Measurements from ENCODE around the gene CPA2. TPM values are rescaled to one million over a fixed set of nuclear protein-coding genes. Genes with fewer than 3 reads are reported as not detected.
"Not testable (repeated sequence)": the region's sequence is repeated elsewhere in the genome, so short reads cannot be mapped to it uniquely, and the experiment has no call there.

Gene CPA2
- polyA plus RNA-seq, 1 of the 3 experiments (the other 2 are of a cell fraction) = 0.03 TPM

GRCh38 chr7:130229981-130230380 is 36.7 kb upstream of the CPA2 start:
- H3K4me2 ChIP-seq; H3K27ac ChIP-seq (ENCODE audit: low read depth in 2 of 2, low read length in 1 of 2); H3F3A ChIP-seq (replicated peaks; ENCODE audit: insufficient read depth); H3K9me3 ChIP-seq; H3K27me3 ChIP-seq (ENCODE audit: insufficient read depth); DNase-seq; H3K9me2 ChIP-seq; H3K36me3 ChIP-seq (replicated peaks in 1 of 2; ENCODE audit: control insufficient read depth in 1 of 2, insufficient read depth in 2 of 2, low read length in 1 of 2); H3K4me3 ChIP-seq (ENCODE audit: low read depth in 2 of 2, low read length in 1 of 2); POLR2A ChIA-PET; H3K79me2 ChIP-seq (ENCODE audit: insufficient read depth); H4K20me1 ChIP-seq (ENCODE audit: insufficient read depth); H2AFZ ChIP-seq (ENCODE audit: low read depth); H3K9ac ChIP-seq: not testable (repeated sequence)
- CTCF ChIA-PET = interaction anchor here (1.2 to 1.5 kb wide), 2 partner anchors 11 to 492 kb away, joined by 4 read pairs; no protein-coding TSS in a partner anchor
- H3K4me1 ChIP-seq (ENCODE audit: control insufficient read depth in 1 of 2, insufficient read depth in 2 of 2, low read depth in 1 of 2, low read length in 1 of 2) = peaks cover 0 to 11% of the 10 kb centered on the region in 2 experiments; a peak in 2 of 4 replicates
- WGBS (ENCODE audit: low lambda C conversion rate) = 89% methylated on average over 18 of the region's 28 CpGs

DNA sequence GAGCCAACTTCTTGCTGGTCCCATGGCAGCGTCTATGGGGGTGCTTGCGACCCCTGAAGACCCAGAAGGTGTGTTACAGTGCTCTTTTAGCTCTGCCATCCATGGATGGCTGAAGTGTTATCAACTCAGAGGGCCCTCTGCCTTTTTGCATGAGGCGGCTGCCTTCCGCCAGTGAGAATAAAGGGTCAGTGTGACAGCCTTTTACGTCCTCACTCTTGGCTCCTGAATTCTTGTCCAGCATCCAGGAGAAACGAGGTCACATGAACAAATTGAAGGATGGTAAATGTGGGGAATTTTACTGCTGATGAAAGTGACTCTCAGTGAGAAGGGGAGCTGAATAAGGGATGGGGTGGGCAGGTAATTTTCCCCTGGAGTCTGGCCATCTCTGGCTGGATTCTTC is 34.9 kb upstream of the CPA2 start:
- Histone ChIP-seq H3K4me3 (ENCODE audit: low read depth in 2 of 2, low read length in 1 of 2) (no peak overlapping the region), H3K4me1 (ENCODE audit: control insufficient read depth in 1 of 2, insufficient read depth in 2 of 2, low read depth in 1 of 2, low read length in 1 of 2) (peaks cover 0 to 11% of the 10 kb centered on the region in 2 experiments; a peak in 2 of 4 replicates), H3K9ac (no peak overlapping the region), H3K9me2 (no peaks in the 10 kb centered on the region), H3F3A (replicated peaks; ENCODE audit: insufficient read depth) (no peaks in the 10 kb centered on the region), H3K4me2 (no peak overlapping the region), H3K9me3 (no peaks in the 10 kb centered on the region), H3K27me3 (ENCODE audit: insufficient read depth) (no peaks in the 10 kb centered on the region), H3K27ac (ENCODE audit: low read depth in 2 of 2, low read length in 1 of 2) (no peak overlapping the region), H2AFZ (ENCODE audit: low read depth) (no peak overlapping the region), H3K36me3 (replicated peaks in 1 of 2; ENCODE audit: control insufficient read depth in 1 of 2, insufficient read depth in 2 of 2, low read length in 1 of 2) (no peaks in the 10 kb centered on the region), H4K20me1 (ENCODE audit: insufficient read depth) (no peaks in the 10 kb centered on the region), H3K79me2 (ENCODE audit: insufficient read depth) (no peaks in the 10 kb centered on the region)
- 66% methylated on average over 6 of the region's 6 CpGs for WGBS (ENCODE audit: low lambda C conversion rate)
- no peak for DNase-seq
- CTCF ChIA-PET = interaction anchor here (1.2 kb wide), 1 partner anchor 10 kb away, joined by 3 read pairs; no protein-coding TSS in a partner anchor
- TF ChIP-seq MXI1 (IDR thresholded peaks at IDR 0.05; ENCODE audit: low read depth, low read length) (no peak), SMC3 (IDR thresholded peaks at IDR 0.05; ENCODE audit: low read depth, low read length) (no peak), NFIC (IDR thresholded peaks at IDR 0.05; ENCODE audit: borderline replicate concordance) (no peak), RFX5 (IDR thresholded peaks at IDR 0.05; ENCODE audit: low read length) (no peak), RCOR1 (IDR thresholded peaks at IDR 0.05; ENCODE audit: low read length) (no peak), REST (IDR thresholded peaks at IDR 0.05; ENCODE audit: low read depth, low read length) (no peak), NRF1 (IDR thresholded peaks at IDR 0.05; ENCODE audit: low read depth, low read length) (no peak), EZH2phosphoT487 (IDR thresholded peaks at IDR 0.05; ENCODE audit: borderline replicate concordance, low read depth) (no peak), MAX (IDR thresholded peaks at IDR 0.05; ENCODE audit: low read depth) (no peak)
- TF ChIP-seq, protein P1, sequence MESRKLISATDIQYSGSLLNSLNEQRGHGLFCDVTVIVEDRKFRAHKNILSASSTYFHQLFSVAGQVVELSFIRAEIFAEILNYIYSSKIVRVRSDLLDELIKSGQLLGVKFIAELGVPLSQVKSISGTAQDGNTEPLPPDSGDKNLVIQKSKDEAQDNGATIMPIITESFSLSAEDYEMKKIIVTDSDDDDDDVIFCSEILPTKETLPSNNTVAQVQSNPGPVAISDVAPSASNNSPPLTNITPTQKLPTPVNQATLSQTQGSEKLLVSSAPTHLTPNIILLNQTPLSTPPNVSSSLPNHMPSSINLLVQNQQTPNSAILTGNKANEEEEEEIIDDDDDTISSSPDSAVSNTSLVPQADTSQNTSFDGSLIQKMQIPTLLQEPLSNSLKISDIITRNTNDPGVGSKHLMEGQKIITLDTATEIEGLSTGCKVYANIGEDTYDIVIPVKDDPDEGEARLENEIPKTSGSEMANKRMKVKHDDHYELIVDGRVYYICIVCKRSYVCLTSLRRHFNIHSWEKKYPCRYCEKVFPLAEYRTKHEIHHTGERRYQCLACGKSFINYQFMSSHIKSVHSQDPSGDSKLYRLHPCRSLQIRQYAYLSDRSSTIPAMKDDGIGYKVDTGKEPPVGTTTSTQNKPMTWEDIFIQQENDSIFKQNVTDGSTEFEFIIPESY (IDR thresholded peaks at IDR 0.05; ENCODE audit: borderline replicate concordance, low read depth) = no peak
- TF ChIP-seq, protein P2, sequence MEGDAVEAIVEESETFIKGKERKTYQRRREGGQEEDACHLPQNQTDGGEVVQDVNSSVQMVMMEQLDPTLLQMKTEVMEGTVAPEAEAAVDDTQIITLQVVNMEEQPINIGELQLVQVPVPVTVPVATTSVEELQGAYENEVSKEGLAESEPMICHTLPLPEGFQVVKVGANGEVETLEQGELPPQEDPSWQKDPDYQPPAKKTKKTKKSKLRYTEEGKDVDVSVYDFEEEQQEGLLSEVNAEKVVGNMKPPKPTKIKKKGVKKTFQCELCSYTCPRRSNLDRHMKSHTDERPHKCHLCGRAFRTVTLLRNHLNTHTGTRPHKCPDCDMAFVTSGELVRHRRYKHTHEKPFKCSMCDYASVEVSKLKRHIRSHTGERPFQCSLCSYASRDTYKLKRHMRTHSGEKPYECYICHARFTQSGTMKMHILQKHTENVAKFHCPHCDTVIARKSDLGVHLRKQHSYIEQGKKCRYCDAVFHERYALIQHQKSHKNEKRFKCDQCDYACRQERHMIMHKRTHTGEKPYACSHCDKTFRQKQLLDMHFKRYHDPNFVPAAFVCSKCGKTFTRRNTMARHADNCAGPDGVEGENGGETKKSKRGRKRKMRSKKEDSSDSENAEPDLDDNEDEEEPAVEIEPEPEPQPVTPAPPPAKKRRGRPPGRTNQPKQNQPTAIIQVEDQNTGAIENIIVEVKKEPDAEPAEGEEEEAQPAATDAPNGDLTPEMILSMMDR (IDR thresholded peaks at IDR 0.05) = no peak
- TF ChIP-seq, protein P3, sequence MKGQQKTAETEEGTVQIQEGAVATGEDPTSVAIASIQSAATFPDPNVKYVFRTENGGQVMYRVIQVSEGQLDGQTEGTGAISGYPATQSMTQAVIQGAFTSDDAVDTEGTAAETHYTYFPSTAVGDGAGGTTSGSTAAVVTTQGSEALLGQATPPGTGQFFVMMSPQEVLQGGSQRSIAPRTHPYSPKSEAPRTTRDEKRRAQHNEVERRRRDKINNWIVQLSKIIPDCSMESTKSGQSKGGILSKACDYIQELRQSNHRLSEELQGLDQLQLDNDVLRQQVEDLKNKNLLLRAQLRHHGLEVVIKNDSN (IDR thresholded peaks at IDR 0.05; ENCODE audit: borderline replicate concordance, low read depth) = no peak
- POLR2A ChIA-PET = no interaction called here
